GM15510 (cell line): ENCODE measurements around the gene MRPS25.

Experiments used
- POLR2A ChIP-seq: IDR thresholded peaks from 3 replicates; pipeline ENCODE4 v1.6.1; 2011; ENCODE audit warnings: borderline replicate concordance; ENCODE audit not compliant: insufficient read length; ENCODE audit errors: extremely low read depth

MRPS25 gene

GRCh38 chr3:15092686-15093085 is 27.6 kb upstream of the MRPS25 start:
- no peak for TF ChIP-seq POLR2A

GRCh38 chr3:15091575-15091974 is 26.5 kb upstream of the MRPS25 start:
- no peak for TF ChIP-seq POLR2A

DNA sequence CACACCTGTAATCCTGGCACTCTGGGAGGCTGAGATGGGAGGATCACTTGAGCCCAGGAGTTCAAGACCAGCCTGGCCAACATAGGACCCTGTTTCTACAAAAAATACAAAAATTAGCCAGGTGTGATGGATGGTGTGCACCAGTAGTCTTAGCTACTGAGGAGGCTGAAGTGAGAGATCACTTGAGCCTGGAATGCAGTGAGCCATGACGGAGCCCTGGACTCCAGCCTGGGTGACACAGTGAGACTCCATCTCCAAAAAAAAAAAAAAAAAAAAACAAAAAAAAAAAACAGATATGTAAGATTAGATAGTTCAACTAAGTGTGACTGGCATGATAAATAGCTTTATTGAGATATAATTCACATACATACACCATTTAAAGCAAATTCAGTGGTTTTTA is 24.1 kb upstream of the MRPS25 start:
- no peak for TF ChIP-seq POLR2A

GRCh38 chr3:15086699-15087098 is 21.6 kb upstream of the MRPS25 start:
- TF ChIP-seq POLR2A, result no peak

GRCh38 chr3:15086263-15086662 is 21.1 kb upstream of the MRPS25 start:
- no peak for TF ChIP-seq POLR2A

- TF ChIP-seq POLR2A, result no peak
Measured at GRCh38 chr3:15083252-15083651, 18.1 kb upstream of the MRPS25 start.

- TF ChIP-seq POLR2A, result no peak
Measured at GRCh38 chr3:15081960-15082664, 17.0 kb upstream of the MRPS25 start.

GRCh38 chr3:15079091-15079490 is 14.0 kb upstream of the MRPS25 start:
- TF ChIP-seq POLR2A, result no peak

DNA sequence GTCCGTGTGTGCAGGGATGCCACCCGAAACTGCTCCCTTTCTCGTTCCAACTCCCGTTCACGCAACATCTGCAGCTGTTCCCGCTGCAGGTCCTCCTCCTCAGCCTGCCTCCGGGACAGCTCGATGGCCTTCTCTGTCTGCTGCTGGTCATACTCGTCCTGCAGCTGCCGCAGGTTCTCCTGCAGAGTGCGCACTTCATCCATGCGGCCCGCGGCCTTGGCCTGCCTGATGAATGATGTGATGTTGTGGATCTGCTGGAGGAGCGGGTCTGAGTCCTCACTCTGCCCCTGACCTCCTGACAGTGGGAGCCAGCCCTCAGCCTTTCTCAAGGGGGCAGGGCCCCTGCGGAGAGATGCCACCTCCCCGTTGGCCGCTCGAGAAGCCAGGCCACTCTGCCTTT is 9.4 kb upstream of the MRPS25 start:
- TF ChIP-seq POLR2A, result no peak

- TF ChIP-seq POLR2A, result no peak
Measured at GRCh38 chr3:15071699-15072098, 6.6 kb upstream of the MRPS25 start.

DNA sequence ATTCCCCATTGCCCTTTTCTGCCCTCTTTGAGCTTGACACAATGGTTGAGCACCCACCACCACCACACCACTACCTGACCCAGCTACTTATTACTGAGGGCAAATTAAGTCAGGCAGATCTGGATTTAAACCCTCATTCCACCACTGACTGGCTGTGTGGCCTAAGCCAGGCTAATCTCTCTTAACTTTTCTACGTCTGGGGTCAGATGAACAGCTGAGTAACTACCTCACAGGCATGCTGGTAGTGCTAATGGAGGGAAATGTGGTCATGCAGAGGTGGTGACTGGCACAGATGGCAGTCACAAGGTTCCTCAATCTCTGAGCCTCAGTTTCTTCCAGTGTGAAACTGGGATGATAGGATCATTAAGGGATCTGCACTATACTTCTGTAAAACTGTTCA is 4.3 kb upstream of the MRPS25 start:
- no peak for TF ChIP-seq POLR2A

DNA sequence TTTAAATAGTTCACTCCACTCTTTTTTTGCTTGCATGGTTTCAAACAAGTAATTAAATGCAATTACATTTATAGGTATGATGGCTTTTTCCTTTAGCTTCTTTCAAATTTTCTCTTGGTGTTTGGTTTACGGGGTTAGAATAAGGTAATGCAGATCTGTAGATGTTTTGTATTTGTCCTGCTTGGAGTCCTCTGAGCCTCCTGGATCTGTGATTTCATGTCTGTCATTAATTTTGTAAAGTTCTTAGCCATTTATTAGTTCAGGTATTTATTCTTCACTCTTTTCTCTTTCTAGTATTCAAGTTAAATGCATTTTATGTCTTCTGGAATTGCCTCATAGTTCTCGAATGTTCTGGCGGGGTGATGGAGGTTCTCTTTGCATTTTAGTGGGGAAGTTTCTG is 1.4 kb upstream of the MRPS25 start:
- TF ChIP-seq POLR2A, result no peak

DNA sequence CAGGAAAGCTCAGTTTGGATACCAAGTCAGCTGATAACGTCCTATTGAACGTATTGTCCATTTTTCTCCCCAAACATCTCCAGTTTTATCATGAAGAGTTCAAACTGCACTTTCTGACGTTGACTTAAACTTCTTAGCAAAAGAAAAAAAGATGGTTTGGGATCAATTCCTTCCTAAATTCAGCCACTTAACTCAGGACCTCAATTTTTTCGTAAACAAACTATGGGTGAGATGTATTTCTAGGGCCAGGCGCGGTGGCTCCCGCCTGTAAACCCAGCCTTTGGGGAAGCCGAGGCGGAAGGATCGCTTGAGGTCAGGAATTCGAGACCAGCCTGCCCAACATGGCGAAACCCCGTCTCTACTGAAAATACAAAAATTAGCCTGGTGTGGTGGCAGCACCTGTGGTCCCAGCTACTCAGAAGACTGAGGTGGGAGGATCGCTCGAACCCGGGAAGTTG is 464 bp upstream of the MRPS25 start:
- no peak for TF ChIP-seq POLR2A

- TF ChIP-seq POLR2A, result no peak
Measured at GRCh38 chr3:15064299-15064834, 748 bp downstream of the MRPS25 start.

- no peak for TF ChIP-seq POLR2A
Measured at GRCh38 chr3:15063656-15064286, 1.3 kb downstream of the MRPS25 start.

GRCh38 chr3:15063238-15063637 is 1.9 kb downstream of the MRPS25 start:
- no peak for TF ChIP-seq POLR2A
